ENCODE data around the gene WDR70.

Gene WDR70

DNA sequence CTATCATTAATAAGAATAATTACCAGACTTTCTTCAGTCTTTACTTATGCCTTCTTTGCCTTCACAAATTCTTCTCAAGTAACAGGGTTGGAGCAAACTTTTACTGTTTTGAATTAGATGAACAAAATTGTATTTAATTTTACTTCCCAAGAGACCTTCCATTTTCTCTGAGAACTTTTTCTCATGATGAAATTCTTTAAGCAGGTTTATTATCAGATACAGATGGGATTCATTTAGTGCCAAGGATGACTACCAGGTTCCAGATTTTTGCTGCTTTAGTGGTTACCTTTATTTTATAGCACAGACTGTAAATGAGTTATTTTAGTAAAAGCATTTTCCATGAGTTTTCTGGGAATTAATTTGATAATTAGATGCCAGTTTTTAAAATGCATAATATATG, 335.6 kb downstream of the WDR70 start:
- Histone ChIP-seq H3F3A (ENCODE audit: low read depth) (no peaks in the 10 kb centered on the region), H3K4me3 (ENCODE audit: low read length, poor library complexity, severe bottlenecking) (no peak overlapping the region), H3K27me3 (ENCODE audit: insufficient read depth, low read length, poor library complexity, severe bottlenecking) (no peaks in the 10 kb centered on the region), H3K79me2 (ENCODE audit: insufficient read depth, low read length) (no peaks in the 10 kb centered on the region), H3K4me1 (ENCODE audit: insufficient read depth, low read length, poor library complexity, severe bottlenecking) (peaks cover 12% of the 10 kb centered on the region), H4K20me1 (ENCODE audit: insufficient read depth, low read length, poor library complexity, severe bottlenecking) (no peaks in the 10 kb centered on the region), H3K9me3 (ENCODE audit: insufficient read depth, low read depth, low read length) (no peaks in the 10 kb centered on the region), H3K9ac (ENCODE audit: low read depth, low read length, poor library complexity, severe bottlenecking) (no peak overlapping the region), H3K36me3 (ENCODE audit: insufficient read depth, low read length) (no peaks in the 10 kb centered on the region), H2AFZ (ENCODE audit: low read length) (no peak overlapping the region), H3K9me2 (replicated peaks; ENCODE audit: low read depth, low read length) (no peaks in the 10 kb centered on the region), H3K4me2 (ENCODE audit: low read depth, low read length, poor library complexity, severe bottlenecking) (no peak overlapping the region)
- TF ChIP-seq EZH2phosphoT487 (IDR thresholded peaks at IDR 0.05; ENCODE audit: borderline replicate concordance) (no peak), CTCF (conservative IDR thresholded peaks at IDR 0.05; ENCODE audit: low read length) (no peak)

DNA sequence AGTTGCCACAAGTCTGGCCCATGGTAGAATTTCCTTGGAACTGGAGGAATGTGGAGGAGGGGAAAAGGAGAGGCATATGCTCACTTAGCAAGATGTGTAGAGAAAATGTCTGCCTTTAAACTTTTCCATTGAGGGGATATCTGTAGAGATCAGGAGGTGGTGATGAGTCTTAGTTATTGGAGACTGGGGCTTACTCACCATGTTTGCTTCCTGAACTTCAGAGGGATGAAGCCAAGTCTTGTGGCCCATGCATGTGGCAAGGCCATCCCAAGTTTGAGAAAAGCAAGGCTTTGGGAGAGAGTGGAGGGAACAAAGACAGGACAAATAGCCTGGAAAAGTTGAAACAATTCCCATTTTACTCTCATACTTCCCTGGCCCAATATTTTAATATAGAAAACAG, 336.2 kb downstream of the WDR70 start:
- Histone ChIP-seq H4K20me1 (ENCODE audit: insufficient read depth, low read length, poor library complexity, severe bottlenecking) (no peaks in the 10 kb centered on the region), H3K9ac (ENCODE audit: low read depth, low read length, poor library complexity, severe bottlenecking) (no peak overlapping the region), H3K36me3 (ENCODE audit: insufficient read depth, low read length) (no peaks in the 10 kb centered on the region), H3K4me3 (ENCODE audit: low read length, poor library complexity, severe bottlenecking) (no peak overlapping the region), H3K79me2 (ENCODE audit: insufficient read depth, low read length) (no peaks in the 10 kb centered on the region), H3K4me2 (ENCODE audit: low read depth, low read length, poor library complexity, severe bottlenecking) (no peak overlapping the region), H3K27me3 (ENCODE audit: insufficient read depth, low read length, poor library complexity, severe bottlenecking) (no peaks in the 10 kb centered on the region), H3F3A (ENCODE audit: low read depth) (no peaks in the 10 kb centered on the region), H2AFZ (ENCODE audit: low read length) (no peak overlapping the region), H3K9me3 (ENCODE audit: insufficient read depth, low read depth, low read length) (no peaks in the 10 kb centered on the region), H3K4me1 (ENCODE audit: insufficient read depth, low read length, poor library complexity, severe bottlenecking) (peaks cover 12% of the 10 kb centered on the region), H3K9me2 (replicated peaks; ENCODE audit: low read depth, low read length) (no peaks in the 10 kb centered on the region)
- TF ChIP-seq EZH2phosphoT487 (IDR thresholded peaks at IDR 0.05; ENCODE audit: borderline replicate concordance) (no peak), CTCF (conservative IDR thresholded peaks at IDR 0.05; ENCODE audit: low read length) (no peak)

DNA sequence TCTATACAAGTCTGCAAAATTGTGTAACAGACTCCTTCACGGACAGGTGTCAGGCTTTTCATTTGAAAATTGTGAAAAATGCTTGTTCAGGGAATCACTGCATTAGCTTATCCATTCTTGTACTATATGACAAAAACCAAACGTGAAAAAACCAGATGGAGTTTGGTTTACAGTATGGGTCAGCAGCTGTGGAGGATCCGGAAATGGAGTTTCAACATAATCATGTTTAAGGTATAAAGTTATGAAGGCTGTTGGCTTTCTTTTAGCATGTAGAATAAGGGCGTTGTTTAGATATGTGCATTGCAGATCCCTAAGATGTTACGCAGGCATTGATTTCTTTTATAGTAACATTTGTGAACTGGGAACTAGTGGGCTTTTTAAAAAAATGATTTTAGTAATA, 336.9 kb downstream of the WDR70 start:
- H4K20me1 ChIP-seq (ENCODE audit: insufficient read depth, low read length, poor library complexity, severe bottlenecking) = no peaks in the 10 kb centered on the region
- TF ChIP-seq CTCF (conservative IDR thresholded peaks at IDR 0.05; ENCODE audit: low read length) (no peak), EZH2phosphoT487 (IDR thresholded peaks at IDR 0.05; ENCODE audit: borderline replicate concordance) (no peak)
- H3K9ac ChIP-seq (ENCODE audit: low read depth, low read length, poor library complexity, severe bottlenecking) = no peak overlapping the region
- H3K36me3 ChIP-seq (ENCODE audit: insufficient read depth, low read length) = no peaks in the 10 kb centered on the region
- H3K27me3 ChIP-seq (ENCODE audit: insufficient read depth, low read length, poor library complexity, severe bottlenecking) = no peaks in the 10 kb centered on the region
- H2AFZ ChIP-seq (ENCODE audit: low read length) = no peak overlapping the region
- no peak overlapping the region for H3K4me2 ChIP-seq (ENCODE audit: low read depth, low read length, poor library complexity, severe bottlenecking)
- peaks cover 14% of the 10 kb centered on the region for H3K4me1 ChIP-seq (ENCODE audit: insufficient read depth, low read length, poor library complexity, severe bottlenecking)
- H3K9me2 ChIP-seq (replicated peaks; ENCODE audit: low read depth, low read length) = no peaks in the 10 kb centered on the region
- no peaks in the 10 kb centered on the region for H3K79me2 ChIP-seq (ENCODE audit: insufficient read depth, low read length)
- H3F3A ChIP-seq (ENCODE audit: low read depth) = no peaks in the 10 kb centered on the region
- no peak overlapping the region for H3K4me3 ChIP-seq (ENCODE audit: low read length, poor library complexity, severe bottlenecking)
- H3K9me3 ChIP-seq (ENCODE audit: insufficient read depth, low read depth, low read length) = no peaks in the 10 kb centered on the region

All from Loucy (cell line).